OCI-LY3 (cell line): ENCODE results near the gene GNAL.
"Not testable (repeated sequence)": the region's sequence is repeated elsewhere in the genome, so short reads cannot be mapped to it uniquely, and the experiment has no call there.

Experiments used
- H2AFZ ChIP-seq: fragments of 200-600, 300-600 bp; shearing (Covaris generic); 2 replicates; pipeline ENCODE4 v1.6.0; 2014; ENCODE audit warnings: antibody characterized with exemption, low read depth, low read length
- H3K27ac ChIP-seq: fragments of 200-600, 300-600 bp; sonication (generic); 2 replicates; pipeline ENCODE4 v1.5.1; 2014; ENCODE audit warnings: mild to moderate bottlenecking, low read length, moderate library complexity, mixed read lengths
- H3K27me3 ChIP-seq: fragments of 200-600, 300-600 bp; sonication (generic); 2 replicates; pipeline ENCODE4 v1.6.1; 2014; ENCODE audit warnings: low read depth, low read length, mixed read lengths
- H3K36me3 ChIP-seq: fragments of 200-600, 300-600 bp; sonication (generic); replicated peaks from 2 replicates; pipeline ENCODE3; 2014; ENCODE audit warnings: low read depth, low read length, mixed read lengths
- H3K4me1 ChIP-seq: fragments of 300-600, 200-600 bp; sonication (generic); 2 replicates; pipeline ENCODE4 v1.6.1; 2014; ENCODE audit warnings: low read length, mixed read lengths
- H3K4me2 ChIP-seq: fragments of 200-600, 300-600 bp; sonication (generic); 2 replicates; pipeline ENCODE4 v1.6.1; 2014; ENCODE audit warnings: low read length, mixed read lengths
- H3K4me3 ChIP-seq: fragments of 300-600, 200-600 bp; sonication (generic); 2 replicates; pipeline ENCODE4 v1.5.1; 2014; ENCODE audit warnings: antibody characterized with exemption, mild to moderate bottlenecking, low read length, moderate library complexity
- H3K79me2 ChIP-seq: fragments of 300-600, 200-600 bp; shearing (Covaris generic); 2 replicates; pipeline ENCODE4 v1.6.1; 2014; ENCODE audit warnings: mild to moderate bottlenecking, low read length, mixed read lengths
- H3K9ac ChIP-seq: fragments of 300-600, 200-600 bp; shearing (Covaris generic); 2 replicates; pipeline ENCODE4 v1.6.0; 2014; ENCODE audit warnings: mild to moderate bottlenecking, low read length, moderate library complexity
- H3K9me3 ChIP-seq: fragments of 200-600, 300-600 bp; shearing (Covaris generic); 2 replicates; pipeline ENCODE4 v1.6.1; 2014; ENCODE audit warnings: low read length, mixed read lengths; ENCODE audit not compliant: insufficient read depth
- H4K20me1 ChIP-seq: fragments of 200-600, 300-600 bp; sonication (generic); 2 replicates; pipeline ENCODE4 v1.6.1; 2016; ENCODE audit warnings: low read length, mixed read lengths; ENCODE audit not compliant: insufficient read depth
- CTCF ChIP-seq: fragments of 200-600, 300-600 bp; sonication (generic); IDR thresholded peaks from 2 replicates; pipeline ENCODE4 v1.5.1; 2014; ENCODE audit warnings: antibody characterized with exemption, low read length, low read depth
- EZH2phosphoT487 ChIP-seq: fragments of 200-600 bp; shearing (Covaris generic); IDR thresholded peaks from 2 replicates; pipeline ENCODE4 v1.6.1; 2018; ENCODE audit warnings: antibody characterized with exemption, mixed run types, low read depth

The GNAL gene

GRCh38 chr18:11851806-11852337 is 162.8 kb downstream of the GNAL start:
- H3K9ac ChIP-seq, result peak overlapping the region; percentile 77
- peaks cover 17% of the 10 kb centered on the region for H3K4me1 ChIP-seq
- peak overlapping the region; percentile 95 for H3K4me2 ChIP-seq
- H2AFZ ChIP-seq, result peak overlapping the region; percentile 67; the same call in 1 of the 2 replicates
- H3K27ac ChIP-seq, result peak overlapping the region; percentile 31
- peak overlapping the region; percentile 94 for H3K4me3 ChIP-seq
- peaks cover 25% of the 10 kb centered on the region for H3K79me2 ChIP-seq
- no peaks in the 10 kb centered on the region for H4K20me1 ChIP-seq
- TF ChIP-seq EZH2phosphoT487, result no peak
- TF ChIP-seq CTCF, result no peak
- H3K27me3 ChIP-seq, result no peaks in the 10 kb centered on the region; the same call in 1 of the 2 replicates
- H3K9me3 ChIP-seq, result no peaks in the 10 kb centered on the region
- H3K36me3 ChIP-seq, result peaks cover 4% of the 10 kb centered on the region

- H3K9ac ChIP-seq, H3K4me3 ChIP-seq, H3K9me3 ChIP-seq, H4K20me1 ChIP-seq, H3K36me3 ChIP-seq, H2AFZ ChIP-seq, H3K27ac ChIP-seq, H3K27me3 ChIP-seq, H3K4me2 ChIP-seq: not testable (repeated sequence)
- H3K4me1 ChIP-seq, result peaks cover 17% of the 10 kb centered on the region
- H3K79me2 ChIP-seq, result peaks cover 25% of the 10 kb centered on the region
Measured at GRCh38 chr18:11854554-11854953, 165.5 kb downstream of the GNAL start.

DNA sequence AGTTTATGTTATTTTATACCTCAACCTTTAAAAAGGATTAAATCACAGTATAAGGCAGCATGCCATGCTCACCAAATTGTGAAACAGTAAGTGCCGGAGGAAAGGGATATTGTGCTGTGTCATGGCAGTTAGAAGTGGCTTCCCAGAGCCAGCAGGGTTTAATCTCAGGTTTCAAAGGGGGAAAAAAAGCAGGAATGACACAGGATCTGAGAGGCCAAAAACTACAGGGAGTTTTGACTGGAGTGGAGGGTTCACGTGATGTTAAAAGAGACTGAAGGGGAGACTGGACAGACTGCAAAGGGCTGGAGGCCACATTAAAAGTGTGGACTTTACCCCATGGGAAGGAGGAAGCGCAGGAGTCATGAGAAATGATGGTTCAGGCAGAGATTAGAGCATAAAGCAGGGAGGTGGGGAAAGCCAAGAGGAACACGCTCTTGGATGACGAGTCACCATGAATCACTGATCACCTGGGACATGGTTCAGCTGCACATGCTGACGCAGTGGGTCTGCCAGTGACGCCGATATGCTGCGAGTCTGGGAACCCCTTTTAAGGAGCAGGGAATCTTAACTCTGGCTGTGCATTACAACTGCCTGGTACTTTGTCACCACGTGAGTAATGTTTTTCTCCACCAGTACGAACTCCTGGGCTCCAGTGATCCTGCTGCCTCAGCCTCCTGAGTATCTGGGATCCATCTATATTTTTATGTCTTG is 168.3 kb downstream of the GNAL start:
- no peak overlapping the region for H3K9ac ChIP-seq
- no peaks in the 10 kb centered on the region for H4K20me1 ChIP-seq
- H3K36me3 ChIP-seq, result peaks cover 4% of the 10 kb centered on the region
- H3K4me3 ChIP-seq, result no peak overlapping the region
- no peak overlapping the region for H3K4me2 ChIP-seq
- H3K27me3 ChIP-seq, result no peaks in the 10 kb centered on the region
- H3K79me2 ChIP-seq, result peaks cover 14% of the 10 kb centered on the region
- TF ChIP-seq CTCF (no peak), EZH2phosphoT487 (no peak)
- H2AFZ ChIP-seq, result no peak overlapping the region
- H3K4me1 ChIP-seq, result peaks cover 9% of the 10 kb centered on the region
- H3K9me3 ChIP-seq, result no peaks in the 10 kb centered on the region
- no peak overlapping the region for H3K27ac ChIP-seq

- H3K9me3 ChIP-seq, result no peaks in the 10 kb centered on the region
- H3K36me3 ChIP-seq, result no peaks in the 10 kb centered on the region
- H3K27me3 ChIP-seq, result no peaks in the 10 kb centered on the region
- H3K4me2 ChIP-seq, result no peak overlapping the region
- H3K79me2 ChIP-seq, result no peaks in the 10 kb centered on the region
- no peak overlapping the region for H3K9ac ChIP-seq
- no peak overlapping the region for H3K4me3 ChIP-seq
- TF ChIP-seq CTCF, result no peak
- TF ChIP-seq EZH2phosphoT487, result no peak
- H4K20me1 ChIP-seq, result no peaks in the 10 kb centered on the region
- H3K4me1 ChIP-seq, result no peaks in the 10 kb centered on the region
- no peak overlapping the region for H3K27ac ChIP-seq
- H2AFZ ChIP-seq, result no peak overlapping the region
Measured at GRCh38 chr18:11859282-11859830, 170.3 kb downstream of the GNAL start.
